ENCODE results near the gene KIF5A. TPM values are rescaled to one million over a fixed set of nuclear protein-coding genes. Genes with fewer than 3 reads are reported as not detected.

The KIF5A gene
- total RNA-seq, 4 donors from 2014 or later, result 0.35 to 2.5 (median 1.4) TPM

- no peaks in the 10 kb centered on the region for H3K9me3 ChIP-seq
- TF ChIP-seq, protein P1, sequence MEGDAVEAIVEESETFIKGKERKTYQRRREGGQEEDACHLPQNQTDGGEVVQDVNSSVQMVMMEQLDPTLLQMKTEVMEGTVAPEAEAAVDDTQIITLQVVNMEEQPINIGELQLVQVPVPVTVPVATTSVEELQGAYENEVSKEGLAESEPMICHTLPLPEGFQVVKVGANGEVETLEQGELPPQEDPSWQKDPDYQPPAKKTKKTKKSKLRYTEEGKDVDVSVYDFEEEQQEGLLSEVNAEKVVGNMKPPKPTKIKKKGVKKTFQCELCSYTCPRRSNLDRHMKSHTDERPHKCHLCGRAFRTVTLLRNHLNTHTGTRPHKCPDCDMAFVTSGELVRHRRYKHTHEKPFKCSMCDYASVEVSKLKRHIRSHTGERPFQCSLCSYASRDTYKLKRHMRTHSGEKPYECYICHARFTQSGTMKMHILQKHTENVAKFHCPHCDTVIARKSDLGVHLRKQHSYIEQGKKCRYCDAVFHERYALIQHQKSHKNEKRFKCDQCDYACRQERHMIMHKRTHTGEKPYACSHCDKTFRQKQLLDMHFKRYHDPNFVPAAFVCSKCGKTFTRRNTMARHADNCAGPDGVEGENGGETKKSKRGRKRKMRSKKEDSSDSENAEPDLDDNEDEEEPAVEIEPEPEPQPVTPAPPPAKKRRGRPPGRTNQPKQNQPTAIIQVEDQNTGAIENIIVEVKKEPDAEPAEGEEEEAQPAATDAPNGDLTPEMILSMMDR (IDR thresholded peaks at IDR 0.05), result no peak
- TF ChIP-seq POLR2A (IDR thresholded peaks at IDR 0.05), result no peak
- H3K27me3 ChIP-seq, result no peaks in the 10 kb centered on the region
- no peak for DNase-seq
- H3K27ac ChIP-seq, result no peak overlapping the region
- H3K36me3 ChIP-seq, result peaks cover 0 to 59% (median 0%) of the 10 kb centered on the region in 3 donors
- no peak overlapping the region for H3K4me3 ChIP-seq
- H3K4me1 ChIP-seq, result peaks cover 0 to 19% (median 0%) of the 10 kb centered on the region in 4 donors
Observed at GRCh38 chr12:57600395-57600794, 50.6 kb downstream of the KIF5A start.

GRCh38 chr12:57602544-57602943 is 52.7 kb downstream of the KIF5A start:
- Histone ChIP-seq H3K4me1 (peaks cover 0 to 25% (median 0%) of the 10 kb centered on the region in 4 donors), H3K27ac (no peak overlapping the region), H3K36me3 (peaks cover 0 to 43% (median 0%) of the 10 kb centered on the region in 3 donors), H3K4me3 (no peak overlapping the region), H3K27me3 (no peaks in the 10 kb centered on the region), H3K9me3 (no peaks in the 10 kb centered on the region)
- TF ChIP-seq, protein P1 (IDR thresholded peaks at IDR 0.05), result no peak
- no peak for TF ChIP-seq POLR2A (IDR thresholded peaks at IDR 0.05)
- no peak for DNase-seq

DNA sequence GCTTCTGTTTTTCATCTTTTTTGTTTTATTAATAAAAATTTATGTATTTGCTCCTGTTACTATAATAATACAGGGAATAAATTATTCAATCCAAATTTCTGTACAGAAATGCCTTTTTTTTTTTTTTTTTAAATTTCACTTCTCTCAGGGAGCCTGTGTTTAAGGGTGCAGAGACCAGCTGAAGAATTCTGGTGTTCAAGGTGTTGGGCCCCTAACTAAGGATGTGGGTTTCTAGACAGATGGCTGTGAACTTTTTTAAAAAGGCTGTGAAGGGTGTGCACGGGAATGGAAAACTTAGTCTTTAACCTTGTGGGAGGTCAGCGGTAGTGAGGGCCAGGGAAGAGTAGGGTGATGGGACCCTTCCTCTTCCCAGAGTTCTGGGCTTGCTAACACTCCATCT is 53.5 kb downstream of the KIF5A start:
- Histone ChIP-seq H3K9me3 (no peaks in the 10 kb centered on the region), H3K36me3 (peaks cover 0 to 37% (median 0%) of the 10 kb centered on the region in 3 donors), H3K4me3 (no peak overlapping the region), H3K4me1 (peaks cover 0 to 25% (median 0%) of the 10 kb centered on the region in 4 donors), H3K27me3 (no peaks in the 10 kb centered on the region), H3K27ac (peak overlapping the region in 2 of 4 donors; percentile 38 to 88)
- TF ChIP-seq, protein P1 (IDR thresholded peaks at IDR 0.05), result no peak
- TF ChIP-seq POLR2A (IDR thresholded peaks at IDR 0.05), result no peak
- DNase-seq, result no peak

DNA sequence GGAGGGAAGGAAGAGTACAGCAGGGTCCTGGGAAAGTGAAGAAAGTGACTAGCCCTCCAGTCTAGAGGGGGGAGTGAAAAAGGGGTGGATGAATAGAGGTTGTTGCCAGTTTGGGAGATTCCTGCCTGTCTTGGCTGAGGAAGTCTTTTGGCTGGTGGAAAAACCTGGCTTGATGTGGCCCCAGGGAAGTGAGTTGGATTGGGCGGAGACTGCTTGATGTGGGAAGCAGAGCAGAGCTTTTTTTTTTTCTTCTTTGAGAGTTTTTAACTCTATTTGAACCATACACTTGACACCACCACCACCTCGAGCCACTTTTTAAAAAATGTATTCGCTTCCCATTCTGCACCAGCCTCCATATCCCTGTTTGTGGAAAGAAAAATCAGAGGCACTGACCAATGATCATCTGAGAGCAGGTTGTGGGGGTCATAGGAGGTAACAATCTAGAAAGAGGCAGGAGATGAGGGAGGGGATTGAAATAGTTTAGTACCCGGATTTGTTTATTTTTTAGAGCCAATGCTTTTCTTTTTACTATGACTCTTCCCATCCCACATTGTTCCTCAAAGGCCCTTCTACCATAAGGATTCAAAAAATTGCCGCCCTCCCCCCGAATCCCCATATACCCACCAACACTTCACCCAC is 54.1 kb downstream of the KIF5A start:
- Histone ChIP-seq H3K36me3 (peaks cover 0 to 32% (median 0%) of the 10 kb centered on the region in 3 donors), H3K27ac (peak overlapping the region; percentile 70 to 90 (median 82)), H3K4me1 (peaks cover 0 to 25% (median 0%) of the 10 kb centered on the region in 4 donors), H3K27me3 (no peaks in the 10 kb centered on the region), H3K4me3 (peak overlapping the region; percentile 54 to 80 (median 68)), H3K9me3 (no peaks in the 10 kb centered on the region)
- TF ChIP-seq, protein P1 (IDR thresholded peaks at IDR 0.05), result no peak
- no peak for DNase-seq

- peaks cover 0 to 26% (median 0%) of the 10 kb centered on the region in 3 donors for H3K36me3 ChIP-seq
- peak in 2 of 3 donors; percentile 64 to 66 for DNase-seq
- no peaks in the 10 kb centered on the region for H3K27me3 ChIP-seq
- peaks cover 0 to 25% (median 0%) of the 10 kb centered on the region in 4 donors for H3K4me1 ChIP-seq
- H3K4me3 ChIP-seq, result peak within 1 kb of the TSS; percentile 54 to 80 (median 68)
- no peak for TF ChIP-seq POLR2A (IDR thresholded peaks at IDR 0.05)
- TF ChIP-seq, protein P1 (IDR thresholded peaks at IDR 0.05), result no peak
- H3K27ac ChIP-seq, result peak within 1 kb of the TSS; percentile 70 to 90 (median 82)
- H3K9me3 ChIP-seq, result no peaks in the 10 kb centered on the region
Observed at GRCh38 chr12:57604454-57604991, 54.7 kb downstream of the KIF5A start, which contains the start of gene DTX3. Gene DTX3 (plus strand): TSS chr12:57604824. CDS start chr12:57606518, 1,694 bp downstream.

Data from Peyer's patch (tissue), 4 donors.